Activated CD8-positive, alpha-beta memory T cell treated with anti-CD3 and anti-CD28 coated beads, Interleukin-2, amount 50 U/mL, for 24 hours (primary cell): ENCODE data around the gene CPAMD8.
"Not testable (repeated sequence)": the region's sequence is repeated elsewhere in the genome, so short reads cannot be mapped to it uniquely, and the experiment has no call there.

Experiments used
- DNase-seq: peaks from one replicate; pipeline ENCODE4 v3.0.0-alpha.2; 2020; ENCODE audit errors: extremely low read depth

CPAMD8 gene

DNA sequence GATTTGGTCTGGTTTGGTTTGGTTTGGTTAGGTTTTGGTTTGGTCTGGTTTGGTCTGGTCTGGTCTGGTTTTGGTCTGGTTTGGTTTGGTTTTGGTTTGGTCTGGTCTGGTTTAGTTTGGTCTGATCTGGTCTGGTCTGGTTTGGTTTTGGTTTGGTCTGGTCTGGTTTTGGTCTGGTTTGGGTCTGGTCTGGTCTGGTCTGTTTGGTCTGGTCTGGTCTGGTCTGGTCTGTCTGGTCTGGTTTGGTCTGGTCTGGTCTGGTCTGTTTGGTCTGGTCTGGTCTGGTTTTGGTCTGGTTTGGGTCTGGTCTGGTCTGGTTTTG lies 151.7 kb downstream of the CPAMD8 start:
- DNase-seq = not testable (repeated sequence)

DNA sequence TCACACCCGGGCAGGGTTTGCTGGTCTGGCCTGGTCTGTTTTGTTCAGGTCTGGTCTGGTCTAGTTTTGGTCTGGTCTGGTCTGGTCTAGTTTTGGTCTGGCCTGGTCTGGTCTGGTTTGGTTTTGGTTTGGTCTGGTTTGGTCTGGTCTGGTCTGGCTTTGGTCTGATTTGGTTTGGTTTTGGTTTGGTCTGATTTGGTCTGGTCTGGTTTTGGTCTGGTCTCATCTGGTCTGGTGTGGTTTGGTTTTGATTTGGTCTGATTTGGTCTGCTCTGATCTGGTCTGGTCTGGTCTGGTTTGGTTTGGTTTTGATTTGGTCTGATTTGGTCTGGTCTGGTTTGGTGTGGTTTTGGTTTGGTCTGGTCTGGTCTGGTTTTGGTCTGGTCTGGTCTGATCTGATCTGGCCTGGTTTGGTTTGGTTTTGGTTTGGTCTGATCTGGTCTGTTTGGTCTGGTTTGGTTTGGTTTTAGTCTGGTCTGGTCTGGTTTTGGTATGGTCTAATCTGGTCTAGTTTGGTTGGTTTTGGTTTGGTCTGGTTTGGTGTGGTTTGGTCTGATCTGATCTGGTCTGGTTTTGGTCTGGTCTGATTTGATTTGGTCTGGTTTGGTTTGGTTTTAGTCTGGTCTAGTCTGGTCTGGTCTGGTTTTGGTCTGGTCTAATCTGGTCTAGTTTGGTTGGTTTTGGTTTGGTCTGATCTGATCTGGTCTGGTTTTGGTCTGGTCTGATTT lies 152.2 kb downstream of the CPAMD8 start:
- no peak for DNase-seq

DNA sequence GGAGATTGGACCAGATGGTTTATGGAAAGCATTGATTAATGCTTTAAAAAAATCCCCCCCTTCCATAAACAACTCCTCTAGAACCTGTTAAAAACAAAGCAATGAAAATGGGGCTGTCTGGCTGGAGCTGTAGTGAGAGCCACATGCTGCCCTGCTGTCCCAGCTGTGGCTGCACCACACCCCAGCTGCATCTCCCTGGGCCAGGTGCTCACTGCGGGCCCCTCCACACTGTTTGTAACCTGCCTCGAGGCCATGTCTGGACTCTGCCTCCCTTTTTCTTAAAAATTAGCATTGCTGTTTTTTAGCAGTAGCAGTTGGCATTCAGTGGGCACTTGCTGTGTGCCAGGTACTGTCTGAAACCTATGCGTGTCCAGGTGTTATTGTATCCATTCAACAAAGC lies 153.0 kb downstream of the CPAMD8 start:
- no peak for DNase-seq

DNA sequence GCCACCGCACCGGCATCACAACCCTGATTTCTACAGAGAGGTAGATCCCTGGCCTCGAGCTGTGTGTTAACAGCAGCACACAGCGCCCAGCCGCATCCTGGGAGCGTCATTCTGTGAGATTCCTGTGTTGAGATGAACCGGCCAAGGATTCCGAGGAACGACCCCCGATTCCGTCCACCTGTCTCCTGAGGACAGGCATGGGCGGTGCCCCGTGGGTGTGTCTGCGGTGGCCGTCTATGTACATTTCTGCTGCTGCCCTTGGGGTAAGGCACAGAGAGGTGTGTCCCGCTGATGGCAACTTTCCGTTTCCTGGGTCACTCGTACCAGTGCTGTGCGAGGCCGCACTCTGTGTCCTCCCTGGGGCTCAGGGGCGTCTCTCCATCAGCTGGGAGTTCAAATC lies 153.9 kb downstream of the CPAMD8 start:
- no peak for DNase-seq

DNA sequence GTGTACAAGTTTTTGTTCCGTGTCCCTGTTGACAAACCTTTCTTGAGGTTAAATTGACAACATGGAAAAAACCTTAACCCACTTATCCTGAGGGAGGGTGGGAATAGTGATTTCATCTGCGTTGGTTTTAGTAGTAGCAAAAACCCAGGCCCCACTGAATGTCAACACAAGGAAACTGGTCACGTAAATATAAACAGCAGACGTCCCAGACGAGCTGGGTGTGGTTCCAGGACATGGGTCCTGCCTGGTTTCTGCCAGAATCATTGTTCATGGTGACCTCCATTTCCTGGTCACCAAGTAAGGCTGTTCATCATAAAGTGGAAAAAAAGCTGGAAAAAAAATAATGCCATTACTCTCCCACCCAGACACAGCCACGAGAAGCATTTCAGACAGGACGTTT lies 154.7 kb downstream of the CPAMD8 start:
- no peak for DNase-seq

DNA sequence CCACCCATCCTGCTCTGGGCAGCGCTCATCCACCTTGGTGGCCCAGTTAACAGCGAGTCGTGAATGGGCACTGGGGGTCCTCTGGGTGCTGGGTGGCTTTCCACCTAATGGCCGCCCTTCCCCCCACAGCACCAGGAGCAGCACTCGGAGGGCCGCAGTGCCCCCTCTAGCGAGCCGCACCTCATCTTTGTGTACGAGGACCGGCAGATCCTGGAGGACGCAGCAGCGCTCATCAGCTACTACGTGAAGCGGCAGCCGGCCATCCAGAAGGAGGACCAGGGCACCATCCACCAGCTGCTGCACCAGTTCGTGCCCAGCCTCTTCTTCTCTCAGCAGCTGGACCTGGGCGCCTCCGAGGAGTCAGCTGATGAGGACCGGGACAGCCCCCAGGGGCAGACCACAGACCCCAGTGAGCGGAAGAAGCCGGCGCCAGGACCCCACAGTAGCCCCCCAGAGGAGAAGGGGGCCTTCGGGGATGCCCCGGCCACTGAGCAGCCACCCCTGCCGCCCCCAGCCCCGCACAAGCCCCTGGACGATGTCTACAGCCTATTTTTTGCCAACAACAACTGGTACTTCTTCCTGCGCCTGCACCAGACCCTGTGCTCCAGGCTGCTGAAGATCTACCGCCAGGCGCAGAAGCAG lies 157.2 kb downstream of the CPAMD8 start:
- no peak for DNase-seq

DNA sequence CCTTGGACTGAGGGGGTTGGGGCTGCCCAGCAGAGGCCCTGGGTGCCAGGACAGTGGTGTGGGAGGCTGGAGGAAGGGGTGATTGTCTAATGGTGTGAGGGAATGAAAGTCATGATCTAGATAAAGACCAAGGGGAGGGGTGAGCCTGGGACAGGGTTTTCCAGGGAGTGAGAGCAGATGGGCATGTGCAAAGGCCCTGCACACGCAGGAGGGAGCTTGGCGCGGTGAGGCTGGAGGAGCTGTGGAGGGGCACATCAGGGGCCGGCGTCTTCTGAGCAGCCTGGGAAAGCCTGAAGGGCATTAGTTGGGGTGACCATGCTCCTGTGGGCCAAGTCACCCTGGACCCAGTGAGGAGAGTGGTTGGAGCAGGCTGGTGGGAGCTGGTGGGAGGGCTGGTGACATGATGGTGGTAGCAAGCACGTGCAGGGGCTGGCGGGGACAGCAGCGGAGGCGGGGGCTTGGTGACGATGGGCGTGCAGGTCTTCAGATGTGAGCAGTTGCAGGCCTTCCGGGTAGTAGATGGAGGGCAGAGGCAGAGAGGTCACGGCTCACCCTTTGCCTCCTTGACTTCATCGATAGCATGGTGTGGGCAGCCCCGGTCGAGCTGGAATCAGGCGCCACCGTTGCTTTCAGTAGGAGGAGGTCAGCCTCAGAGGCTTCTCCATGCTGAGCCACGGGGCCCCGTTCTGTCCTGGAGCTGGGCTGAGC lies 158.0 kb downstream of the CPAMD8 start:
- DNase-seq = no peak

DNA sequence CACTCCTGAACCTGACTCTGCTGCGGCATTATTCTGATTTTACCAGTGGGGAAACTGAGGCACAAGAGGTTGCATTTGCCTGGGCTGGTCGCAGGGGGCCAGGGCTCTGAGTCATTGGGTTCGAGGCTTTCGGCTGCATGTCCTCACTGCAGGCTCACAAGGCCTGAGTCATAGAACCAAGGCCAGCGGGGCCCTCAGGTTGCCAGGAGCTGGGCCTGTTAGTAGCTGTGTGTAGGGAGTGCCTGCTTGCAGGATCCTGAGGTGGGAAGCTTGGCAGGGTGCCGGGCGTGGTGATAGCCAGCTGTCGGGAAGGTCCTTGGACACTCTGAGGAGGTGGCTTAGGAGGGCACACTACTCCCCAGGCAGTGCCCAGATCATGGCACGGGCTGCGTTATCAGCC lies 159.4 kb downstream of the CPAMD8 start:
- DNase-seq = no peak

DNA sequence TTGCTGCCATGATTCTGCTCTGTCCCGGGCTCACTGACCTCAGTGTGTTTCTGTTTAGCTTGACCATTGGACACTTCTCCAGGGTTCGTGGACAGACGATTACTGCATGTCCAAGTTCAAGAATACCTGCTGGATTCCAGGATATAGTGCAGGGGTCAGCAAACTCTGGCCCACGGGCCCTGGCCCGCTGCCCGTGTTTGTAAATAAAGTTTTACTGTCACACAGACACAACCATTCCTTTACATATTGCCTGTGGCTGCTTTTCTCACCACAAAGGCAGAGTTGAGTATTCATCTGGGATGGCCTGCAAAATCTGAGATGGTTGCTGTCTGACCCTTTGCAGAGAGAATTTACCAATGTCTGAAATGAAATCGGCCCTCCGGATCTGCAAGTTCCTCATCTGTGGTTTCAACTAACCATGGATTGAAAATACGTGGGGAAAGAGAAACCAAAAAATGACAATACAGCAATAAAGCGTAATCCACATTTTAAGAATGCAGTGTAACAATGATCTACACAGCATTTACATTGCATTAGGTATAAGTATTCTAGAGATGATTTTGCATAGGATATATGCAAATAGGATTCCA lies 163.7 kb downstream of the CPAMD8 start:
- DNase-seq = no peak

DNA sequence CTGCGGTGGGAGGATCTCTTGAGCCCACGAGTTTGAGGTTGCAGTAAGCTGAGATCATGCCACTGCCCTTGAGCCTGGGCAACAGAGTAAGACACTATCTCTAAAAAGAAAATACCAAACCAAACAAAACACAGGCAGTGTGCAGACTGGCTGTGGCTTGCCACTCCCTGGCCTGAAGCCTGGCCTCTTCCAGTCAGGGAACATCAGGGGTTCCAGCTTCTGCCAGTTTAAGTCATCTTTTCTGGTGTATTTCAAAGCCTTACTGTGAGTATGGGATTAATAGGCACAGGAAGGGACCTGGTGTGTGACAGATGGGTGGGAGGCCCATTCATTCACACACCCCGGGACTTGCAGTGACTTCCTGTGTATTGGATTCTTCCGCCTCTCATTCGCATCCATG lies 164.8 kb downstream of the CPAMD8 start:
- no peak for DNase-seq

DNA sequence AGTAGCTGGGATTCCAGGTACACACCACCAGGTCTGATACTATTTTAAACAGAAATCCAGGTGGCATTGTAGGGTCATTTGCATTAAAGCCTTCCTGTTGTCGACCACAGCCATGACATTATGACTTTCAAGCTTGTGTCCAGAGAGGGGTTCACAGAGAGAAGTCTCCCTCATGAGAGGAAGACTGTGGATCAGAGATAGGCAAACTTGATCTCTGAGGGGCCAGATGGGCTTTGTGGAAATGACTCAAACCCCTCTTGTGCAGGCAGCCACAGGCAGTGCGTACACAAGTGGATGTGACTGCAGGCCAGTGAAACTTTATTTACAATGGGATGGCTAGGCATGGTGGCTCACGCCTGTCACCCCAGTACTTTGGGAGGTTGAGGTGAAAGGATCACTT lies 165.6 kb downstream of the CPAMD8 start:
- no peak for DNase-seq

DNA sequence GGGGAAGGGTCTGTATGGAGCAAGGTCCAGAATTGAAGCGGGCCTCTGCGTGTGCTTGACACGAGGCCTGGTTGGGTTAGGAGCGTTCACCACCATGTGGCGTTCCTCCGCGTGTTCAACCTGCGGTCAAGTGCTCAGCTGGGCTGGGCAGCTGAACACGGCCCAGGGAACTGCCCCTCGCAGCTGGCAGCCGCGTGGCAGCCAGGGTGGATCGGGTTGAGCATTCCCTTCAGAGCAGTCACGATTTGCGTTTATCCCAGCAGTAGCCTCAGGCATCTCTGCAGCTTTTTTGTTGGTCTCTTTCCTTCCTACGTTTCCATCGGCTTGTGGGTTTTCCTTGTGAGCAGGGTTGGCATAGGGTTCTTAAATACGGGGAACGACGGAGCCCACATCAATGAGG lies 166.5 kb downstream of the CPAMD8 start:
- no peak for DNase-seq

DNA sequence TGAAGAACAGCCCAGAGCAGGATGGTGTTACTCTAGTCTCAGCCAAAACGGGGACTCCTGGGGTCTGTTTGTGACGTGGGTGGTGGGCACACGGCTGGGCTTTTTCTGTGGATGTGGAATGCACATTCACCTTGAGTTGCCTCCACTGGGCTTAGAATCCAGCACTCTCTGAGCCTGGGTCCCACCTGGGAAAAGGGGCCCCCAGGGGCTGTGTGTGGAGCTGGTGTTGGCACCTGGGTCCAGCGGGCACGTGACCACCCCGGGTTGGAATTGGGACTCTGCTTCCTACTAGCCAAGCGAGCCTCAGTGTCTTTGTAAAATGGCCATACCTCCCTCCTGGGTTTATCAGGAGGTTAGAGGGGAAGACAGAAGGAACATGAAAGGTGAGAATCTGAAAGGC lies 167.0 kb downstream of the CPAMD8 start:
- DNase-seq = no peak

DNA sequence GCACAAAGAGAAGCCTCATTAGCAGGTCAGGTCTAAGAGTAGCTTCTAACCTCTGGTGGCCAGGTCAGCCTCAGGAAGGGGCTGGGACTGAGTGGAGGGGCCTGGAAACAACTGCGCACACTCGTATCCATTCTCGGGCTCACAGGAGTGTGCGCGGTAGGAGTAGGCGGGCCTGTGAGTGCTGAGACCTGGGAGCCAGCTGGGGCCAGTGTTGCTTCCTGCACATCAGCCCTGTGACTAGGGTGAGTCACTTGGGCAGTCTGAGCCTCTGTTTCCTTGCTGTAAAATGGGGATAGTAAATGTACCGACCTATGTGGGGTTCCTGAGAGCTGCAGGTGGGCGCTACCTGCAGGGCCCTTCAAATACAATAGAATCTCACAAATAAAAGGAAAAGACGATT lies 170.5 kb downstream of the CPAMD8 start:
- DNase-seq = no peak

DNA sequence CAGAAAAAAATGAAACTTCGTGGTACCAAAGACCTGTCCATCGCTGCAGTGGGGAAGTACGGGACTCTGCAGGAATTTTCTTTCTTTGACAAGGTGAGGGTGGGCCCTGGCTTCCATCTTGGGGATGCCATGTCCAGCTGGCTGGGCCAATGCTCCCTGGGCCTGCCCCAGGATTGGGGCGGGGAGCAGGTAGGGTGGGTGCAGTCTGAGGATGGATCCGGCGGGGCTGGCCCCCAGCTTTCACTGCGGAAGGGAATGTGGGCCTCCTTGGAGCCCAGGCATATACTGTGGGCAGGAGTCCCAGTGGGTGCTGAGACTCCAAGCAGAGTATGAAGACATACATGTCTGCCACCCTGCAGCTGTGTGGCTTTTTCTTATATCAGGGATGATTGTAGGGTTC lies 173.5 kb downstream of the CPAMD8 start:
- DNase-seq = no peak

DNA sequence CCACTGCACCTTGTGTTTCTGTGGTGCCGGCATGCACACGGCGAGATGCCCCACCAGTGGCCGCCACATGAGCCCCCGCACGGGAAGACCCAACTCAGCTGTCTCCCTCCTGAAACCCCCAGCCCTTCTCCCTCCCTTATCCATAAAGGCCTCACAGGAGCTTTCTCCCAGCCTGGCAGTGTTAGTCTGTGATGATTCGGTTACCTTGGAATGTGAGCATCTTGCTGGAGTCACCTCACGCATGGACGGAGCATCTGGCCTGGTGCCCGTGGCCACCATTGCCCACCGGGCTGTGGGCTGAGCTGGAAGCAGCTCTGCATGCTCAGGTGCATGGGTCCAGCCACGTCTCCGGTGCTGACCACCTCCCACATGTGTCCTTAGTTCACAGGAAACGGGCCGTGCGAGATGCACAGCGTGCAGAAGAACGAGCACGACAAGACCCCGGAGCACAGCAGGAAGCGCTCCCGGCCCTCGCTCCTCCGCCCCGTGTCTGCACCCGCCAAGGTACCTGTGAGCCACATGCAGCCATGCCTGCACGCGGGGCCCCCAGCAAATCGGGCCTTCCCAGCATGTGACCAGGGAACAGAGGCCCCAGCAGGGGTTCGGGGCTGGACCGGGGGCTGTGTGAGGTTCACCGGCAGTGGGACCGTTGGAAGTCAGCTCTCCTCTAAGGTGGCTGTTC lies 175.4 kb downstream of the CPAMD8 start:
- DNase-seq = no peak

DNA sequence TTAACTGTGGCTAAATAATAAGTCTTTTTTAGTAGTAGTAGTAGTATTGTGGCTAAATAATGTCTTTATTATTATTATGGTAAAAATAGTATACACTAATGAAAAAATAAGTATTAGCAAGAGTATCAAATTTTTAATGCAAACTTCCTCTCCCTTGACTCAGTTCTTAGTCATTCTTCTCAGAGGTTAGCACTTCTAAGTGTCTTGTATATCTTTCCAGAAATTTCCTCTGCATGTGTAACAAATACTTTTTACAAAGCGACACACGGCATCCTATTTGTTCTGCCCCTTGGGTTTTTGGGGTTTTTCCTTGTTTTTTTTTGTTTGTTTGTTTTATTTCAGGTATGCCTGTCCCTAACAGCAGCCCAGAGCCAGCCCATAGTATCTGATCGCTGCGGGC lies 176.5 kb downstream of the CPAMD8 start:
- DNase-seq = no peak

DNA sequence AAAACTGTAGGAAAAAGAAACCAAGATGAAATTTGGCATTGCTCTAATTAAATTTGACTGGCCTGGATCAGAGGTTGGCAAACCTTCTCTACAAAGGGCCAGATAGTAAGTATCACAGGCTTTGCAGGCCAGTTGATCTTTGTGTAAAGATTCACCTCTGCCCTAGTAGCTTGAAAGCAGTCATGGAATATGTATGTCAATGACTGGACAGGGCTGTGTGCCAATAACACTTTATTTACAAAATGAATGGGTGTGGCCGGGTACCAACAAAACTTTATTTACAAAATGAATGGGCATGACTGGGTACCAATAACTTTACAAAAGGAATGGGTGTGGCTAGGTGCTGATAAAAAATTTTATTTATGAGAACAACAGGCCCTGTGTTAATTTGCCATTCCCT lies 177.4 kb downstream of the CPAMD8 start:
- DNase-seq = no peak

DNA sequence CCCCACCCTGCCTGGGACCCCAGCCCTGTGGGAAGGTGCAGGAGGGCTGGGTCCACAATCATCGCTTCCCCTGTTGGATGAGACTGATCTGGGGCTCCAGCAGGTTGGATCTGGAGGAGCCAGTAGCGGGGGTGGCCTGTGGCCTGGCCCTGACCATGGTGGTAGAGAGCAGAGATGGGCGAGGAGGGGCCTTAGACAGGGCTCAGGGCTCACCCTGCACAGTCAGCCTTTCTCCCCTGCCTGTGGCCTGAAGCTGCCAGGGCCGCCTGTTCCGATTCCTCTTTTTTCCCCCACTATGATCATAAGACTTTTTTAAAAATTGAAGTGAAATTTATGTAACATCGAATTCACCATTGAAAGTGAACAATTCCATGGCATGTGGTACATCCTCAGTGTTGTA lies 179.2 kb downstream of the CPAMD8 start:
- DNase-seq = no peak

DNA sequence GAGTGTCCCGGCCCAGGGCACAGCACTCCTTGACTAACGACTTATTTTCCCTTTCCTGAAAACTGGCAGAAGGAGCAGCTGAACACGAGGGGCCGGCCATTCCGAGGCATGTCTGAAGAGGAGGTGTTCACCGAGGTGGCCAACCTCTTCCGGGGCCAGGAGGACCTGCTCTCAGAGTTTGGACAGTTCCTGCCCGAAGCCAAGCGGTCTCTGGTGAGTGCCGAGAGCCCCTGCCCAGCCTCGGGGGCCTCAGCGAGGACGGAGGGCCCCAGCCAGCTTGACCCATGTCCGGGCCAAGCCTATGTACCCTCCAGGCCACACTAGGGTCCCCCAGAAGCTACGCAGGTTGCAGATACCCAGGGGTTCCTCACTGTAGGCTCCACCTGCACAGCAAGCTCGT lies 179.7 kb downstream of the CPAMD8 start:
- no peak for DNase-seq
